ENCODE measurements around the gene ZNF516.

DNA sequence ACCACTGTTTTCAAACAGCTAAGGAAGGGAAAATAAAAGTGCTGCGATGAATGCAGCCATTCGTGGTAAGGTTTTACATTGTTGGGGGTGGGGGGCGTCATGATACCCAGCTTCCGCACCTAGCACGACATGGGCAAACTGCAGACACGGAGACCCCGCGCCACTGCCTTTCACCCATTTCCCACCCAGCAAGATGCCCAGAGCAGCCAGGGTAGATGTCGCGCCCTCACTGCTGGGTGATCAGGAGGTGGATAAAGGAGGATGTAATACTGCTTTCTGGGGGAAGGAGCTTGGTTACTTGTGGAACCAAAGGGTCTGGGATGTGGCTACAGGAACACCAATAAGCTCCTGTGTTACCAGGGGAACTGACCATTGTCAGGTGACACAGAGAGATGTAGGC, 138.4 kb downstream of the ZNF516 start:
- TF ChIP-seq, protein P1, sequence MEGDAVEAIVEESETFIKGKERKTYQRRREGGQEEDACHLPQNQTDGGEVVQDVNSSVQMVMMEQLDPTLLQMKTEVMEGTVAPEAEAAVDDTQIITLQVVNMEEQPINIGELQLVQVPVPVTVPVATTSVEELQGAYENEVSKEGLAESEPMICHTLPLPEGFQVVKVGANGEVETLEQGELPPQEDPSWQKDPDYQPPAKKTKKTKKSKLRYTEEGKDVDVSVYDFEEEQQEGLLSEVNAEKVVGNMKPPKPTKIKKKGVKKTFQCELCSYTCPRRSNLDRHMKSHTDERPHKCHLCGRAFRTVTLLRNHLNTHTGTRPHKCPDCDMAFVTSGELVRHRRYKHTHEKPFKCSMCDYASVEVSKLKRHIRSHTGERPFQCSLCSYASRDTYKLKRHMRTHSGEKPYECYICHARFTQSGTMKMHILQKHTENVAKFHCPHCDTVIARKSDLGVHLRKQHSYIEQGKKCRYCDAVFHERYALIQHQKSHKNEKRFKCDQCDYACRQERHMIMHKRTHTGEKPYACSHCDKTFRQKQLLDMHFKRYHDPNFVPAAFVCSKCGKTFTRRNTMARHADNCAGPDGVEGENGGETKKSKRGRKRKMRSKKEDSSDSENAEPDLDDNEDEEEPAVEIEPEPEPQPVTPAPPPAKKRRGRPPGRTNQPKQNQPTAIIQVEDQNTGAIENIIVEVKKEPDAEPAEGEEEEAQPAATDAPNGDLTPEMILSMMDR (IDR thresholded peaks at IDR 0.05) = no peak
- TF ChIP-seq MAFK (IDR thresholded peaks at IDR 0.05; ENCODE audit: partially characterized antibody) (no peak), FOXS1 (CRISPR knock-in tag; IDR thresholded peaks at IDR 0.05) (no peak), JUNB (IDR thresholded peaks at IDR 0.05) (no peak), HOXA7 (CRISPR knock-in tag; IDR thresholded peaks at IDR 0.05) (no peak), CBX8 (IDR thresholded peaks at IDR 0.05) (no peak), EP300 (IDR thresholded peaks at IDR 0.05) (no peak), RCOR1 (IDR thresholded peaks at IDR 0.05; ENCODE audit: low read depth, low read length) (no peak), FOSL2 (IDR thresholded peaks at IDR 0.05) (no peak), FOSL2 (CRISPR knock-in tag; IDR thresholded peaks at IDR 0.05) (no peak), HDAC2 (IDR thresholded peaks at IDR 0.05) (no peak), RNF2 (IDR thresholded peaks at IDR 0.05; ENCODE audit: borderline replicate concordance, low read depth) (no peak)
- TF ChIP-seq, protein P2, sequence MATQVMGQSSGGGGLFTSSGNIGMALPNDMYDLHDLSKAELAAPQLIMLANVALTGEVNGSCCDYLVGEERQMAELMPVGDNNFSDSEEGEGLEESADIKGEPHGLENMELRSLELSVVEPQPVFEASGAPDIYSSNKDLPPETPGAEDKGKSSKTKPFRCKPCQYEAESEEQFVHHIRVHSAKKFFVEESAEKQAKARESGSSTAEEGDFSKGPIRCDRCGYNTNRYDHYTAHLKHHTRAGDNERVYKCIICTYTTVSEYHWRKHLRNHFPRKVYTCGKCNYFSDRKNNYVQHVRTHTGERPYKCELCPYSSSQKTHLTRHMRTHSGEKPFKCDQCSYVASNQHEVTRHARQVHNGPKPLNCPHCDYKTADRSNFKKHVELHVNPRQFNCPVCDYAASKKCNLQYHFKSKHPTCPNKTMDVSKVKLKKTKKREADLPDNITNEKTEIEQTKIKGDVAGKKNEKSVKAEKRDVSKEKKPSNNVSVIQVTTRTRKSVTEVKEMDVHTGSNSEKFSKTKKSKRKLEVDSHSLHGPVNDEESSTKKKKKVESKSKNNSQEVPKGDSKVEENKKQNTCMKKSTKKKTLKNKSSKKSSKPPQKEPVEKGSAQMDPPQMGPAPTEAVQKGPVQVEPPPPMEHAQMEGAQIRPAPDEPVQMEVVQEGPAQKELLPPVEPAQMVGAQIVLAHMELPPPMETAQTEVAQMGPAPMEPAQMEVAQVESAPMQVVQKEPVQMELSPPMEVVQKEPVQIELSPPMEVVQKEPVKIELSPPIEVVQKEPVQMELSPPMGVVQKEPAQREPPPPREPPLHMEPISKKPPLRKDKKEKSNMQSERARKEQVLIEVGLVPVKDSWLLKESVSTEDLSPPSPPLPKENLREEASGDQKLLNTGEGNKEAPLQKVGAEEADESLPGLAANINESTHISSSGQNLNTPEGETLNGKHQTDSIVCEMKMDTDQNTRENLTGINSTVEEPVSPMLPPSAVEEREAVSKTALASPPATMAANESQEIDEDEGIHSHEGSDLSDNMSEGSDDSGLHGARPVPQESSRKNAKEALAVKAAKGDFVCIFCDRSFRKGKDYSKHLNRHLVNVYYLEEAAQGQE (IDR thresholded peaks at IDR 0.05) = no peak

All from A549 (cell line).